Sciatic nerve (tissue), 2 donors: ENCODE data around the gene MIR17HG. TPM values are rescaled to one million over a fixed set of nuclear protein-coding genes. Genes with fewer than 3 reads are reported as not detected.
"Not testable (repeated sequence)": the region's sequence is repeated elsewhere in the genome, so short reads cannot be mapped to it uniquely, and the experiment has no call there.

Experiments used
- ATAC-seq: fragments of 200-7000 bp; cut with Tn5 transposase; one replicate; pipeline ENCODE4 v1.9.1; 2020; ENCODE audit warnings: mild to moderate bottlenecking, moderate library complexity
- DNase-seq: peaks from one replicate; pipeline ENCODE4 v3.0.0-alpha.2; 2020; ENCODE audit warnings: low spot score
- intact Hi-C: fragments of 100-400 bp; cut with DNase I; formaldehyde crosslinking; loops from one replicate; pipeline ENCODE4 v1.14.2; 2022
- total RNA-seq: library from RNA; stranded (reverse); fragmentation: NEBNext Ultra II Directional; extraction: Animal tissue kit (Norgen Biotek cat#: 25700); gene quantifications from one replicate; pipeline ENCODE4 v1.2.1, GENCODE V29; 2021
- donor health status: DM: no; HTN: no; CAD: no.
- donor health status: DM: no; HTN: no; CAD: no.

MIR17HG gene
- 6.4 TPM for total RNA-seq

- ATAC-seq: peak; percentile 92
- intact Hi-C loops: no loop called here
- peak; percentile 92 for DNase-seq
Measured at GRCh38 chr13:91347202-91347995, at the start of gene MIR17HG. Gene MIR17HG, plus strand, starts transcription at chr13:91347687.

- intact Hi-C loops: no loop called here
- DNase-seq: no peak
Measured at GRCh38 chr13:91298060-91298459, 49.4 kb upstream of the MIR17HG start.

GRCh38 chr13:91302111-91302510, 45.4 kb upstream of the MIR17HG start:
- DNase-seq (no peak), ATAC-seq (no peak)
- intact Hi-C loops: no loop called here

More at GRCh38 chr13:91298060-91298459, 49.4 kb upstream of the MIR17HG start:
- no peak for ATAC-seq

GRCh38 chr13:91303031-91303430, 44.5 kb upstream of the MIR17HG start:
- DNase-seq (no peak), ATAC-seq (no peak)
- intact Hi-C loops: no loop called here

GRCh38 chr13:91304741-91305140, 42.7 kb upstream of the MIR17HG start:
- peak; percentile 96 for ATAC-seq
- DNase-seq: no peak
- intact Hi-C loops: no loop called here

GRCh38 chr13:91305652-91306051, 41.8 kb upstream of the MIR17HG start:
- DNase-seq (no peak), ATAC-seq (peak; percentile 18)
- intact Hi-C loops: no loop called here

GRCh38 chr13:91307887-91308286, 39.6 kb upstream of the MIR17HG start:
- intact Hi-C loops: no loop called here
- ATAC-seq (no peak), DNase-seq (no peak)

GRCh38 chr13:91308299-91308698, 39.2 kb upstream of the MIR17HG start:
- intact Hi-C loops: no loop called here
- ATAC-seq (no peak), DNase-seq (no peak)

- DNase-seq (no peak), ATAC-seq (no peak)
- intact Hi-C loops: no loop called here
Measured at GRCh38 chr13:91311491-91311890, 36.0 kb upstream of the MIR17HG start.

- intact Hi-C loops: no loop called here
- DNase-seq (no peak), ATAC-seq (no peak)
Measured at GRCh38 chr13:91312324-91312723, 35.2 kb upstream of the MIR17HG start.

- no peak for DNase-seq
- peak; percentile 62 for ATAC-seq
- intact Hi-C loops: no loop called here
Measured at GRCh38 chr13:91313103-91313502, 34.4 kb upstream of the MIR17HG start.

- no peak for ATAC-seq
- DNase-seq: no peak
- intact Hi-C loops: no loop called here
Measured at GRCh38 chr13:91313581-91313980, 33.9 kb upstream of the MIR17HG start.

- DNase-seq (no peak), ATAC-seq (no peak)
- intact Hi-C loops: no loop called here
Measured at GRCh38 chr13:91314888-91315287, 32.6 kb upstream of the MIR17HG start.

GRCh38 chr13:91318886-91319285, 28.6 kb upstream of the MIR17HG start:
- ATAC-seq: no peak
- DNase-seq: no peak
- intact Hi-C loops: no loop called here

- DNase-seq (no peak), ATAC-seq (no peak)
- intact Hi-C loops: no loop called here
Measured at GRCh38 chr13:91319996-91320395, 27.5 kb upstream of the MIR17HG start.

GRCh38 chr13:91320990-91321389, 26.5 kb upstream of the MIR17HG start:
- ATAC-seq, DNase-seq, intact Hi-C loops: not testable (repeated sequence)

GRCh38 chr13:91323349-91323748, 24.1 kb upstream of the MIR17HG start:
- no peak for DNase-seq
- intact Hi-C loops: no loop called here
- no peak for ATAC-seq

GRCh38 chr13:91326146-91326545, 21.3 kb upstream of the MIR17HG start:
- intact Hi-C loops: no loop called here
- no peak for ATAC-seq
- no peak for DNase-seq

- intact Hi-C loops: no loop called here
- DNase-seq (no peak), ATAC-seq (no peak)
Measured at GRCh38 chr13:91328726-91329125, 18.8 kb upstream of the MIR17HG start.

- intact Hi-C loops: no loop called here
- no peak for DNase-seq
- ATAC-seq: no peak
Measured at GRCh38 chr13:91329733-91330132, 17.8 kb upstream of the MIR17HG start.
